Upper lobe of right lung (tissue), 1 donor: Measurements from ENCODE around the gene TCOF1. TPM values are rescaled to one million over a fixed set of nuclear protein-coding genes. Genes with fewer than 3 reads are reported as not detected.

Experiments
- ATAC-seq: fragments of 200-7000 bp; cut with Tn5 transposase; one replicate; pipeline ENCODE4 v1.9.1; 2020; ENCODE audit warnings: mild to moderate bottlenecking, moderate library complexity
- DNase-seq: peaks from one replicate; pipeline ENCODE4 v3.0.0-alpha.2; 2020
- H3K27ac ChIP-seq: fragments of 200-600 bp; one replicate; pipeline ENCODE4 v1.8.0; 2022
- H3K27me3 ChIP-seq: fragments of 200-600 bp; one replicate; pipeline ENCODE4 v1.8.0; 2022; ENCODE audit warnings: mild to moderate bottlenecking
- H3K36me3 ChIP-seq: fragments of 200-600 bp; one replicate; pipeline ENCODE4 v1.8.0; 2022
- H3K4me1 ChIP-seq: fragments of 200-600 bp; one replicate; pipeline ENCODE4 v1.8.0; 2022
- H3K4me3 ChIP-seq: fragments of 200-600 bp; one replicate; pipeline ENCODE4 v1.8.0; 2022; ENCODE audit warnings: mild to moderate bottlenecking
- H3K9me3 ChIP-seq: fragments of 200-600 bp; one replicate; pipeline ENCODE4 v1.8.0; 2022
- intact Hi-C: fragments of 100-400 bp; cut with DNase I; formaldehyde crosslinking; loops from one replicate; pipeline ENCODE4 v1.11.0; 2022
- total RNA-seq: library from RNA; stranded (reverse); fragmentation: NEBNext Ultra II Directional; extraction: Animal tissue kit (Norgen Biotek cat#: 25700); gene quantifications from one replicate; pipeline ENCODE4 v1.2.1, GENCODE V29; 2021
- TF ChIP-seq, protein P1 (sequence below): fragments of 200-600 bp; IDR thresholded peaks from one replicate; pipeline ENCODE4 v1.8.0; 2022; ENCODE audit warnings: antibody characterized with exemption
- donor health status: DM: no; HTN: yes; CAD: no; lungs with severe emphysema.

The TCOF1 gene
- total RNA-seq, 1 donor from 2014 or later = 31.1 TPM

- Histone ChIP-seq H3K9me3 (no peaks in the 10 kb centered on the region), H3K4me3 (no peak overlapping the region), H3K27me3 (no peaks in the 10 kb centered on the region), H3K4me1 (no peaks in the 10 kb centered on the region), H3K36me3 (no peaks in the 10 kb centered on the region), H3K27ac (no peak overlapping the region)
- TF ChIP-seq, protein P1, sequence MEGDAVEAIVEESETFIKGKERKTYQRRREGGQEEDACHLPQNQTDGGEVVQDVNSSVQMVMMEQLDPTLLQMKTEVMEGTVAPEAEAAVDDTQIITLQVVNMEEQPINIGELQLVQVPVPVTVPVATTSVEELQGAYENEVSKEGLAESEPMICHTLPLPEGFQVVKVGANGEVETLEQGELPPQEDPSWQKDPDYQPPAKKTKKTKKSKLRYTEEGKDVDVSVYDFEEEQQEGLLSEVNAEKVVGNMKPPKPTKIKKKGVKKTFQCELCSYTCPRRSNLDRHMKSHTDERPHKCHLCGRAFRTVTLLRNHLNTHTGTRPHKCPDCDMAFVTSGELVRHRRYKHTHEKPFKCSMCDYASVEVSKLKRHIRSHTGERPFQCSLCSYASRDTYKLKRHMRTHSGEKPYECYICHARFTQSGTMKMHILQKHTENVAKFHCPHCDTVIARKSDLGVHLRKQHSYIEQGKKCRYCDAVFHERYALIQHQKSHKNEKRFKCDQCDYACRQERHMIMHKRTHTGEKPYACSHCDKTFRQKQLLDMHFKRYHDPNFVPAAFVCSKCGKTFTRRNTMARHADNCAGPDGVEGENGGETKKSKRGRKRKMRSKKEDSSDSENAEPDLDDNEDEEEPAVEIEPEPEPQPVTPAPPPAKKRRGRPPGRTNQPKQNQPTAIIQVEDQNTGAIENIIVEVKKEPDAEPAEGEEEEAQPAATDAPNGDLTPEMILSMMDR = no peak
- intact Hi-C loops = no loop called here
- no peak for ATAC-seq
- DNase-seq = no peak
These were observed 10.0 kb upstream of the TCOF1 start for GRCh38 chr5:150347451-150347850.

DNA sequence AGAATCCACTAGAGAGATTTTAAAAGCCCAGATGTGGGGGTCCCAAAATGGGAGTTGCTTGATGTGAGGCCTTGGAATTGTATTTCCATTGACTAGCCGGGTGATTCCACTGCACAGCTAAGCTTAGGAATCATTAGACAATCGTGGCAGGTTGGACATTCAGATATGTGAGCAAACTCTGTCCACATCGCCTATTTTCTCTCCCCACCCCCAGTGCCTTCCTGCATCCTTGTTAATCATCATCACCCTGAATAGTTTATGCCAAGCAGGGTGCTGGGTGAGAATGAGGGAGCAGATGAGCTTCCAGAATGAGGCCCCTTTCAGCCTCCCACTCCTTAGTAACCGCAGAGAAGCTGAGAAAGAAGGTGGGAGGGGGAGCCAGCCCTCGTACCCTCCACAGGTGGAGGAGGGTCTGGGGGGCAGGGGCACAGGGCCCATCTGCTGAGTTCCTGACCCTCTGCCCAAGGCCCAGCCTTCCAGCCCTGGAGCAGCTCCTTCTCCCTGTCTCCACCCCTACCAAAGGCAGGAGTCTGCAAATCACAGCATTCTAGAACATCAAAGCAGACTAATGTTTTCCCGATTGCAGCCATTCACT, 7.7 kb upstream of the TCOF1 start:
- DNase-seq = no peak
- Histone ChIP-seq H3K36me3 (no peaks in the 10 kb centered on the region), H3K4me3 (no peak overlapping the region), H3K9me3 (no peaks in the 10 kb centered on the region), H3K4me1 (no peaks in the 10 kb centered on the region), H3K27me3 (no peaks in the 10 kb centered on the region), H3K27ac (no peak overlapping the region)
- no peak for ATAC-seq
- TF ChIP-seq, protein P1 = no peak
- intact Hi-C loops = loop anchor here (10.0 kb wide), 1 partner anchor 75 kb away; no protein-coding TSS in a partner anchor

DNA sequence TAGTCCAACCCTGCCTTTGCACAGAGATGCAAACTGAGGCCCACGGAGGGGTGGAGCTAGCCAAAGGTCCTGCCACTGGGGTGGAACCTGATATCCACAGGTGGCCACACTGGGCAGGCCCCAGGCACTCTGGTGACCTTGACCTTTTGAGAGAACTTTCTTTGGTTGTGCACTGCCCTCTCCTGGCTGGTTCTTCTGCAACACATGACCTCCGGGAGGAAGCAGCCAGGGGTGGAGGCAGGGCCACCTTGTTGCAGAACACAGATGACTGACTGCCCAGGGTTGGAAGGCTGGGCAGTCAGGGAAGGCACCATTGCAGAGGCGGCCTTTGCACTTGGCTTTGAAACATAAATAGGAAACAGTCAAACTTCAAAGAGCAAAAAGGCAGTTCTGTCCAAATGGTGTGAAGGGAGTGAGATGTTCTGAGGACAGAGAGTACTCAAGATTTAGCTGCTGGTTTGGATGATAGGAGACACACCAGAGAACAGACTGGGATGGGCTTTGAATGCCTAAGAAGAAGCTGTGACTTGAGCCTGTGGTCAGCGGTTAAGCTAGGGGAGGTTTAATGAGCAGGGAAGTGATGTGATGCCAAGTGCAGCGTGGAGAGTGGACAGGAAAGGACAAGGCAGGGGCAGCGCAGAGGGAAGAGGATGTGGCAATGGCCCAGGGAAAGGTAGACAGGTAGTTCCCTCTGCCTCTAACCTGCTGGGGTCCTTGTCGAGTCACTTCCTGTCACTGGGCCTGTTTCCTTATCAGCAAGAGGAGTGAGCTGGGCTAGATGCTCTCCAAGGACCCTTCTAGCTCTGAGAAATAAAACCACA, 6.8 kb upstream of the TCOF1 start:
- DNase-seq = peak; percentile 80

DNA sequence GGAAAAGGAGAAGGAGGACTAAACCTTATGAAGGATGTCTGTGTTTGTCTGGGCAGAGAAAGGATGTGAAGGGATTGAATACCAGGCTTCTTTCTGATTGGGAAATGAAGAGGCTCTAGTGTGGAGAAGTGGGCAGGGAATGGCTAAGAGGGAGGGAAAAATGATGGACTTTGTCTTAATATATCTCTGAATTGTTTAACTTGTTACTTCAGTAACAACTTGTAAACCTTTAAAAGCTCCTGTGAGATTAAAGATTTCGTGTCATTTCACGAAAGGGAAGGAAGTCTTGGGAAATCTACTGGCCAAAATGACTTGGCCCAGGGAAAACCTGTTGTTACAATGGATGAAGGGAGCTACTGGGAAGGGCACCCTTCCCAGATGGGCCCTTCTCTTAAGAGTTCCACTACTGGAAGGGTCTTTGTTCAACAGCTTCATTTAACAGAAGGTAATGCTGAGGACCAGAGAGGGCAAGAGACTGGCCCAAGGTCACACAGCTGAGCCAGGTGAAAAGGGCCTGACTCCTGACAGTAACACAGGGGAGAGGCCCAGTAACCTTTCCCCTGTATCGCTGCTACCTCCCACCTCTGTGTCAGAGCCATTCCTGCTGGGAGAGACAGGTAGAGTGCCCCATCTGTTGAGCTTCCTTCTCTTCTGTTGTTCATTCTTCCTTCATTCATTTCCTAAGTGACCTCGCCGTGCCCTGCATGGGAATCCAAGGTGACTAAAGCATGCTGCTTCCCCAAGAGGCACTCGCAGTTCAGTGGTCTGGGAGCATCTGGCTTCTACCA, 5.1 kb upstream of the TCOF1 start:
- no peak for DNase-seq
- Histone ChIP-seq H3K36me3 (no peaks in the 10 kb centered on the region), H3K27ac (no peak overlapping the region), H3K9me3 (no peaks in the 10 kb centered on the region), H3K4me3 (no peak overlapping the region), H3K27me3 (no peaks in the 10 kb centered on the region), H3K4me1 (no peaks in the 10 kb centered on the region)
- intact Hi-C loops = loop anchor here (10.0 kb wide), 1 partner anchor 78 kb away; no protein-coding TSS in a partner anchor
- no peak for ATAC-seq
- TF ChIP-seq, protein P1 = no peak

More for the DNA sequence above, 6.8 kb upstream of the TCOF1 start:
- H3K36me3 ChIP-seq = no peaks in the 10 kb centered on the region
- TF ChIP-seq, protein P1 = peak; percentile 61
- ATAC-seq = peak; percentile 92
- no peaks in the 10 kb centered on the region for H3K4me1 ChIP-seq
- H3K27me3 ChIP-seq = no peaks in the 10 kb centered on the region
- no peak overlapping the region for H3K4me3 ChIP-seq
- no peak overlapping the region for H3K27ac ChIP-seq
- intact Hi-C loops = loop anchor here (10.0 kb wide), 1 partner anchor 76 kb away; no protein-coding TSS in a partner anchor
- no peaks in the 10 kb centered on the region for H3K9me3 ChIP-seq

DNA sequence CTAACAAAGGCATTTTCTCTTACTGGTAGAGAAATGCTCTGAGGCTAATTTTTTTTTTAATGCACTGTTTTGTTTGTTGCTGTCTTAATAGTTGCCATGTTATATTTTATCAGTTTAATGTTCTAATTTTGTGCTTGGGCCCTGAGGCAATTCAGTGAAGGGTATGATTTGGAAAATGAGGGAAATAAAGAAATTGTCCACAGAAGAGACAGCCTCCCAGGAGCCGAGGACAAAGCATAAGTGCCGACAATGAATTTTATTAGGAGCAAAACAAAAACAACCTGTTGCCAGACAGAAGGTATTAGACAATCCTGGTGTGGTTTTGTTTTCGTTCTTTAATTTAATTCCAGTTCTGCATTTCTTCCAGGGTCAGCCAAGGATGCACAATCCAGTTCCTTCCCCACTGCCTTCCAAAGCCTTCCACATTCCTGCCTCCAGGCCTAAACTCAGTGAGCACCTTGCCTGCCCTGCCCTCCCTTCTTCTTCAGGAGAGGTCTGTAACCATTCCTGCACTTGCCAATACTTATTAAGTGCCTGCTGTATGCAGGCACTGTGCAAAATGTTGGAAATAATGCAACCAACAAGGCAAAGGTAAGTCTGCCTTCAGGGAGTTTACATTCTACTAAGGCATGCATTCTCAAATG, 4.3 kb upstream of the TCOF1 start:
- DNase-seq (no peak), ATAC-seq (no peak)
- H3K27ac ChIP-seq = no peak overlapping the region
- H3K4me3 ChIP-seq = no peak overlapping the region
- TF ChIP-seq, protein P1 = no peak
- H3K36me3 ChIP-seq = no peaks in the 10 kb centered on the region
- H3K4me1 ChIP-seq = peaks cover 2% of the 10 kb centered on the region
- H3K9me3 ChIP-seq = no peaks in the 10 kb centered on the region
- H3K27me3 ChIP-seq = no peaks in the 10 kb centered on the region
- intact Hi-C loops = loop anchor here (10.0 kb wide), 1 partner anchor 78 kb away; no protein-coding TSS in a partner anchor
